Adrenal gland (tissue), 12 donors: ENCODE results near the gene RAB26. TPM values are rescaled to one million over a fixed set of nuclear protein-coding genes. Genes with fewer than 3 reads are reported as not detected.
A peak's percentile ranks its signal among the peaks of the same experiment; 100 is the strongest.

ENCODE experiments used
- DNase-seq, 7 donors: peaks; one replicate each; pipeline ENCODE4 v3.0.0-alpha.2; 2019 to 2020
- H3K27ac ChIP-seq, 5 donors: fragments of 200-600 bp; sonication (generic) in 4 of 5; 1 replicate in 3 of 5; 2 replicates in 2 of 5; pipeline versions ENCODE4 v1.5.1 to v1.8.0; 2016 to 2020; ENCODE audit warnings: mild to moderate bottlenecking in 1 of 5
- H3K27me3 ChIP-seq: fragments of 200-600 bp; 2 replicates; pipeline ENCODE4 v1.8.0; 2021
- H3K36me3 ChIP-seq, 2 donors: fragments of 200-600 bp; replicated peaks in 1 of 2; 1 replicate in 1 of 2; 2 replicates in 1 of 2; pipeline versions ENCODE4 v1.5.1 to v1.8.0; 2018 to 2022
- H3K4me1 ChIP-seq, 2 donors: fragments of 200-600 bp; replicated peaks in 1 of 2; 1 replicate in 1 of 2; 2 replicates in 1 of 2; pipeline versions ENCODE4 v1.5.1 to v1.8.0; 2018 to 2021
- H3K4me3 ChIP-seq, 4 donors: fragments of 200-600 bp; sonication (generic) in 3 of 4; one replicate each; pipeline ENCODE4 v1.5.1; 2016 to 2018
- H3K9me3 ChIP-seq, 3 donors: fragments of 200-600 bp; sonication (generic) in 1 of 3; replicated peaks in 1 of 3; 1 replicate in 2 of 3; 2 replicates in 1 of 3; pipeline versions ENCODE4 v1.5.1 to v1.8.0; 2016 to 2021
- POLR2A ChIP-seq, 2 donors: fragments of 450-650 bp; IDR thresholded peaks; one replicate each; pipeline ENCODE4 v1.6.1; 2017; ENCODE audit warnings: antibody characterized with exemption in 2 of 2, mild to moderate bottlenecking in 2 of 2, moderate library complexity in 1 of 2
- WGBS, 4 donors: extraction: QIAGEN DNeasy Blood & Tissue Kit in 2 of 4; methylation state at CpG; one replicate each; pipeline versions ENCODE4 v1.1.5 to v1.1.7; 2013 to 2017; 5-methylcytosine and 5-hydroxymethylcytosine counted together
- intact Hi-C, 2 donors: fragments of 100-400 bp; cut with DNase I; formaldehyde crosslinking; loops; one replicate each; pipeline versions ENCODE4 v1.14.1 to v1.15.0; 2022 to 2023
- polyA plus RNA-seq, 3 donors: library from polyadenylated mRNA; stranded (reverse); fragments of 200-250 nt in 2 of 3; fragments of 350-450 nt in 1 of 3; fragmentation: Illumina TruSeq in 1 of 3; extraction: RNeasy Lipid Tissue Mini Kit (QIAGEN cat#74804) in 1 of 3; gene quantifications; one replicate each; pipeline ENCODE4 v1.2.3, GENCODE V29; 2013 to 2014
- total RNA-seq, 9 donors: library from RNA; depleted of rRNA in 4 of 9; stranded (reverse); fragments of >200 nt in 4 of 9; fragments of 120-200 nt in 1 of 9; fragmentation: NEBNext Ultra II Directional in 1 of 9; extraction: Animal tissue kit (Norgen Biotek cat#: 25700) in 1 of 9; gene quantifications; one replicate each; pipeline versions ENCODE4 v1.1.0 to v1.2.4, GENCODE V29; 2013 to 2023
- TF ChIP-seq, protein P1 (sequence below), 6 experiments: fragments of 450-650 bp in 4 of 6; fragments of 200-600 bp in 2 of 6; sonication (generic) in 1 of 6; IDR thresholded peaks; 1 replicate in 5 of 6; 2 replicates in 1 of 6; pipeline versions ENCODE4 v1.5.1 to v1.8.0; 2016 to 2021; ENCODE audit warnings: antibody characterized with exemption in 6 of 6, mild to moderate bottlenecking in 2 of 6, moderate library complexity in 1 of 6
- donor health status: healthy with polysubstance abuse.
- donor health status: Bipolar disorder and iron deficiency.
- donor health status: DM: yes; HTN: yes; CAD: no.
- donor health status: DM: no; HTN: no; CAD: no.
- donor health status: DM: no; HTN: no; CAD: no.
- donor health status: DM: yes; HTN: yes; CAD: no.

Gene RAB26
- total and polyA plus RNA-seq, 12 donors = 0.46 to 23.1 (median 1.8) TPM; not detected in 2

DNA sequence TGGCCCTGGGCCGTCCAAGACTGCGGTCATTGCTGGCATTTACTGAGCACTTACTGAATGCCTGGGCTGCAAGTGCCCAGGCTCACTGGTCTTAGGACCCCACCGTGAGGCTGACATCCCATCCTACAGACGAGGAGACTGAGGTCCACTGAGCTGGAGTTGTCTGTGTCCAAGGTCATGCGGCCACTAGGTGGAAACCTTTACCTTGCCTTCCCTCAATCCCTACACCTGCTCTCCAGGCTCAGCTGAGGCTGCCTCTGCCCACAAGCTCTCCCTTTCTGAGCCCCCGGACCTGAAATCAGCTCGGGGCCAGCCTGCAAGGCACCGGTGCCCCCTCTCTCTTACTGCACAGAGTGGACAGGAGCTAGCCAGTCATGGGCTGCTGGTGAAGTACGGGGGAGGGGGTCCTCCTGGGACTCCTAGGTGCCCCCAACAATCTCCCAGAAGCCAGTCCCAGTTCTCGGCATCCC is 46.5 kb downstream of the RAB26 start:
- Histone ChIP-seq H3K4me1 (peaks cover 0 to 8% of the 10 kb centered on the region in 2 donors), H3K36me3 (no peaks in the 10 kb centered on the region), H3K27ac (no peak overlapping the region), H3K27me3 (peaks cover 14% of the 10 kb centered on the region), H3K4me3 (no peak overlapping the region), H3K9me3 (no peaks in the 10 kb centered on the region)
- 27 to 38% (median 36%) methylated on average over 7 to 10 of the region's 10 CpGs for WGBS, 4 donors
- intact Hi-C loops = no loop called here
- TF ChIP-seq POLR2A (IDR thresholded peaks at IDR 0.05) = no peak
- TF ChIP-seq, protein P1, sequence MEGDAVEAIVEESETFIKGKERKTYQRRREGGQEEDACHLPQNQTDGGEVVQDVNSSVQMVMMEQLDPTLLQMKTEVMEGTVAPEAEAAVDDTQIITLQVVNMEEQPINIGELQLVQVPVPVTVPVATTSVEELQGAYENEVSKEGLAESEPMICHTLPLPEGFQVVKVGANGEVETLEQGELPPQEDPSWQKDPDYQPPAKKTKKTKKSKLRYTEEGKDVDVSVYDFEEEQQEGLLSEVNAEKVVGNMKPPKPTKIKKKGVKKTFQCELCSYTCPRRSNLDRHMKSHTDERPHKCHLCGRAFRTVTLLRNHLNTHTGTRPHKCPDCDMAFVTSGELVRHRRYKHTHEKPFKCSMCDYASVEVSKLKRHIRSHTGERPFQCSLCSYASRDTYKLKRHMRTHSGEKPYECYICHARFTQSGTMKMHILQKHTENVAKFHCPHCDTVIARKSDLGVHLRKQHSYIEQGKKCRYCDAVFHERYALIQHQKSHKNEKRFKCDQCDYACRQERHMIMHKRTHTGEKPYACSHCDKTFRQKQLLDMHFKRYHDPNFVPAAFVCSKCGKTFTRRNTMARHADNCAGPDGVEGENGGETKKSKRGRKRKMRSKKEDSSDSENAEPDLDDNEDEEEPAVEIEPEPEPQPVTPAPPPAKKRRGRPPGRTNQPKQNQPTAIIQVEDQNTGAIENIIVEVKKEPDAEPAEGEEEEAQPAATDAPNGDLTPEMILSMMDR (IDR thresholded peaks at IDR 0.05) = peak in 4 of 6 experiments; percentile 9 to 42 (median 24)
- DNase-seq = no peak

DNA sequence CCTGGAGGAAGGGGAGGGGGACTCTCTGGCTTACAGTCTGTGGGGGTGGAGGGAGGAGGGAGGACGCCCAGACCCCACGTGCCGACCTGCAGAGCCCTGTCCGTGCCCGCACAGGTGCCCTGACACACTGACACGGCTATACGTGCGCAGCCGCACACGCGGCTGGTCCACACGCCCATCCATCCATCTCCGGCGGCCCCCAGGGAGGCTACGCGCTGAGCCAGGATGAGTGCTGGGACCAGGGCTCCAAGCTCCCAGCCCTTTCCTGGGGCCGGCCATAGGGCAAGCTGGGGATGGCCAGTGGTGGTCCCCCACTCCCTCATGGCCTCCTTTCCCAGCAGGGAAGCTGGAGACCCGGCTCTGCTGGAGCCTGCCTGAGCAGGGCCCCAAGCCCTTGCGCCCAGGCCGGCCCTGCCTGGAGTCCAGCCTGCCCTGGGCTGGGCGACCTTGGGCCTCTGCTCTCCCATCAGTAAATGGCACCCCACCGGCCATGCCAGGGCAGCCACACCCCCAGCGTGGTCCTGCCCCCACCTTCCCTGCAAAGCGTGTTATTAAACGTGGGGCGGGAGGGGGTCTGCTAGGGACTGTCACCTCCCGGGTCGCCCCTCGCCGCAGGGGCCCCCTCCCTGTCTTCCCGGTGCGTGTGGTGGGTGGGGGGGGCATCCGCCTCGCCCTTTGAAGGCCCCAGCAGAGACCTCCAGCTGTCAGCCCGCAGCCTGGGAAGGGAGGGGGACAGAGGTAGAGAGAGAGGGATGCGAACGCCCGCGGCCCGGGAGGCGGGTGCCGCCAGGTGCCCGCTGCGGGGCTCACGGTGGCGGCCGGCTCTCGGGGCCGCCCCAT is 47.1 kb downstream of the RAB26 start:
- DNase-seq = no peak
- H3K9me3 ChIP-seq = no peaks in the 10 kb centered on the region
- TF ChIP-seq, protein P1 (IDR thresholded peaks at IDR 0.05) = no peak
- TF ChIP-seq POLR2A (IDR thresholded peaks at IDR 0.05) = no peak
- H3K4me3 ChIP-seq = peak overlapping the region in 1 of 4 donors; percentile 48
- no peaks in the 10 kb centered on the region for H3K36me3 ChIP-seq
- 4 to 21% (median 10%) methylated on average over 17 to 49 of the region's 49 CpGs; no CpG with 5 or more reads in 1 of the 4 donors for WGBS, 4 donors
- H3K4me1 ChIP-seq = peaks cover 0 to 8% of the 10 kb centered on the region in 2 donors
- H3K27ac ChIP-seq = no peak overlapping the region
- peaks cover 14% of the 10 kb centered on the region for H3K27me3 ChIP-seq
- intact Hi-C loops = no loop called here

DNA sequence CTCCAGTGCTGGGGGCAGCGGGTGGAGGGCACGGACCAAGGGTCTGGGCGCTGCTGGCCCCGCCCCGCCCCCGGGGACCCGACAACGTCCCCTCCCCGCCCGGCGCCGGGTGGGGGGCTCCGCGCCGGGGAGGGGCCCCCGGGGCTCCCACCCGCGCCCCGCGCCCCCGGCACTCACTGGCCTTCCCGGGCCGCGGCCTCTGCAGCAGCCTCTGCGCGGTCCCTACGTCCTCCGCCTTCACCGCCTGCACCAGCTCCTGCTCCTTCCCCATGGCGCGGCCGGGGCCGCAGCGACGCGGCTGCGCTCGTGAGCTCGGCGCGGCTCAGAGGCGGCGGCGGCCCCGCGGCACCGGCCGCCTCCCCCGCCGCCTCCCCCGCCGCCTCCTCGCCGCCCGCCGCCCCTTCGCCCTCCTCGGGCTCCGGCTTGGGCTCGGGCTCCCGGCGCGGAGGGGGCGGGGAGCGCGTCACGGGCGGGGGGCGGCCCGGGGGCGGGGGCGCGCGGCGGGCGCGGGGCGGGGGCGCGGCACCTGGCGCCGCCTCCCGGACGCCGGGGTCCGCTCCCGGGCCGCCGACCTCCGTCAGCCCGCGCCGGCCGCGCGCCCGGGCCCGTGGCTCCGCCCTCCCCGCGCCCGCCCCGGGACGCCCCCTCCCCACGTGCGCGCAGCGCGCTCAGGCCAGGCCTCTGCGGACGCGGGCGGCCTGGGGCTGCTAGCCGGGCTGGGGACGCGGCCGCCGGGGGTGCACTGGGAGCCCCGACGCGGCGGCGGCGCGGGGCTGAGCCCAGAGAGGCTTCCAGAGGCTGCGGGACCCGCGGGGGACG is 47.9 kb downstream of the RAB26 start, which contains the start of gene CASKIN1:
CASKIN1 (minus strand) TSS at position 444 of the 819 bp plus-strand sequence; CDS start at position 271, 173 bp downstream.
- no peak for TF ChIP-seq POLR2A (IDR thresholded peaks at IDR 0.05)
- TF ChIP-seq, protein P1 (IDR thresholded peaks at IDR 0.05) = no peak
- Histone ChIP-seq H3K27ac (no peak within 1 kb of the TSS), H3K4me3 (peak within 1 kb of the TSS in 1 of 4 donors; percentile 48), H3K9me3 (no peaks in the 10 kb centered on the region), H3K4me1 (peaks cover 0 to 8% of the 10 kb centered on the region in 2 donors), H3K27me3 (peaks cover 14% of the 10 kb centered on the region), H3K36me3 (no peaks in the 10 kb centered on the region)
- intact Hi-C loops = no loop called here
- no peak for DNase-seq
- WGBS, 4 donors = 1 to 10% (median 1%) methylated on average over 2 to 100 of the region's 129 CpGs; no CpG with 5 or more reads in 1 of the 4 donors
